Epithelial cell of proximal tubule (primary cell): ENCODE data around the gene HOXD3. TPM values are rescaled to one million over a fixed set of nuclear protein-coding genes. Genes with fewer than 3 reads are reported as not detected.

Source experiments
- DNase-seq: peaks from one replicate; pipeline ENCODE4 v3.0.0-alpha.2; 2011; ENCODE audit warnings: low read depth
- H3K4me3 ChIP-seq: 2 replicates; pipeline ENCODE4 v1.5.1; 2011; ENCODE audit warnings: low read depth, mild to moderate bottlenecking, low read length
- CTCF ChIP-seq: conservative IDR thresholded peaks from 2 replicates; pipeline ENCODE4 v1.5.1; 2012; ENCODE audit warnings: low read depth, mild to moderate bottlenecking, low read length
- total RNA-seq: library from RNA; depleted of rRNA; stranded (reverse); fragments of >200 nt; gene quantifications from 2 replicates; pipeline ENCODE4 v1.2.3, GENCODE V29; 2015

Gene HOXD3
- total RNA-seq, 1 donor from 2014 or later = 9.4 TPM

- DNase-seq = no peak
- peak overlapping the region; percentile 70 for H3K4me3 ChIP-seq
- TF ChIP-seq CTCF = no peak
Measured at GRCh38 chr2:176147800-176148496, 9.2 kb upstream of the HOXD3 start.

- peak overlapping the region; percentile 70 for H3K4me3 ChIP-seq
- no peak for TF ChIP-seq CTCF
- no peak for DNase-seq
Measured at GRCh38 chr2:176148751-176149421, 8.2 kb upstream of the HOXD3 start.

GRCh38 chr2:176149481-176149938 lies 7.6 kb upstream of the HOXD3 start:
- no peak for DNase-seq
- no peak for TF ChIP-seq CTCF
- peak overlapping the region; percentile 70 for H3K4me3 ChIP-seq

- no peak for DNase-seq
- no peak for TF ChIP-seq CTCF
- peak overlapping the region; percentile 70 for H3K4me3 ChIP-seq
Measured at GRCh38 chr2:176149939-176150583, 7.0 kb upstream of the HOXD3 start.

- TF ChIP-seq CTCF = no peak
- DNase-seq = no peak
- H3K4me3 ChIP-seq = peak overlapping the region; percentile 70
Measured at GRCh38 chr2:176150584-176151441, 6.3 kb upstream of the HOXD3 start.

- TF ChIP-seq CTCF = no peak
- no peak for DNase-seq
- peak within 1 kb of the TSS; percentile 70 for H3K4me3 ChIP-seq
Measured at GRCh38 chr2:176151442-176152287, 5.4 kb upstream of the HOXD3 start, which contains the start of gene HOXD4. Gene HOXD4 (plus strand): TSS chr2:176151550. CDS start chr2:176151634, 84 bp downstream.
